ENCODE data around the gene DIAPH2.

DIAPH2 gene

GRCh38 chrX:97490656-97491055 is 806.0 kb downstream of the DIAPH2 start:
- Histone ChIP-seq H3K79me2 (ENCODE audit: insufficient read depth, low read length) (no peaks in the 10 kb centered on the region), H3F3A (ENCODE audit: low read depth) (no peaks in the 10 kb centered on the region), H3K4me3 (ENCODE audit: low read length, poor library complexity, severe bottlenecking) (no peak overlapping the region), H3K4me1 (ENCODE audit: insufficient read depth, low read length, poor library complexity, severe bottlenecking) (no peaks in the 10 kb centered on the region), H3K36me3 (ENCODE audit: insufficient read depth, low read length) (no peaks in the 10 kb centered on the region), H4K20me1 (ENCODE audit: insufficient read depth, low read length, poor library complexity, severe bottlenecking) (no peaks in the 10 kb centered on the region), H3K9me3 (ENCODE audit: insufficient read depth, low read depth, low read length) (no peaks in the 10 kb centered on the region), H3K9me2 (replicated peaks; ENCODE audit: low read depth, low read length) (no peaks in the 10 kb centered on the region), H3K9ac (ENCODE audit: low read depth, low read length, poor library complexity, severe bottlenecking) (no peak overlapping the region), H2AFZ (ENCODE audit: low read length) (no peak overlapping the region), H3K4me2 (ENCODE audit: low read depth, low read length, poor library complexity, severe bottlenecking) (no peak overlapping the region), H3K27me3 (ENCODE audit: insufficient read depth, low read length, poor library complexity, severe bottlenecking) (no peaks in the 10 kb centered on the region)
- TF ChIP-seq EZH2phosphoT487 (IDR thresholded peaks at IDR 0.05; ENCODE audit: borderline replicate concordance) (no peak), CTCF (conservative IDR thresholded peaks at IDR 0.05; ENCODE audit: low read length) (no peak)

- Histone ChIP-seq H3K9ac (ENCODE audit: low read depth, low read length, poor library complexity, severe bottlenecking) (no peak overlapping the region), H3K27me3 (ENCODE audit: insufficient read depth, low read length, poor library complexity, severe bottlenecking) (no peaks in the 10 kb centered on the region), H3K9me2 (replicated peaks; ENCODE audit: low read depth, low read length) (no peaks in the 10 kb centered on the region), H2AFZ (ENCODE audit: low read length) (no peak overlapping the region), H3K4me3 (ENCODE audit: low read length, poor library complexity, severe bottlenecking) (no peak overlapping the region), H3F3A (ENCODE audit: low read depth) (no peaks in the 10 kb centered on the region), H4K20me1 (ENCODE audit: insufficient read depth, low read length, poor library complexity, severe bottlenecking) (no peaks in the 10 kb centered on the region), H3K9me3 (ENCODE audit: insufficient read depth, low read depth, low read length) (no peaks in the 10 kb centered on the region), H3K36me3 (ENCODE audit: insufficient read depth, low read length) (no peaks in the 10 kb centered on the region), H3K79me2 (ENCODE audit: insufficient read depth, low read length) (no peaks in the 10 kb centered on the region), H3K4me2 (ENCODE audit: low read depth, low read length, poor library complexity, severe bottlenecking) (no peak overlapping the region), H3K4me1 (ENCODE audit: insufficient read depth, low read length, poor library complexity, severe bottlenecking) (no peaks in the 10 kb centered on the region)
- TF ChIP-seq CTCF (conservative IDR thresholded peaks at IDR 0.05; ENCODE audit: low read length) (no peak), EZH2phosphoT487 (IDR thresholded peaks at IDR 0.05; ENCODE audit: borderline replicate concordance) (no peak)
Observed at GRCh38 chrX:97494756-97495372, 810.2 kb downstream of the DIAPH2 start.

GRCh38 chrX:97498093-97498492 is 813.5 kb downstream of the DIAPH2 start:
- H3K9me3 ChIP-seq (ENCODE audit: insufficient read depth, low read depth, low read length) = no peaks in the 10 kb centered on the region
- no peaks in the 10 kb centered on the region for H3K4me1 ChIP-seq (ENCODE audit: insufficient read depth, low read length, poor library complexity, severe bottlenecking)
- no peaks in the 10 kb centered on the region for H3K9me2 ChIP-seq (replicated peaks; ENCODE audit: low read depth, low read length)
- H3K4me3 ChIP-seq (ENCODE audit: low read length, poor library complexity, severe bottlenecking) = no peak overlapping the region
- H3K4me2 ChIP-seq (ENCODE audit: low read depth, low read length, poor library complexity, severe bottlenecking) = no peak overlapping the region
- no peak overlapping the region for H3K9ac ChIP-seq (ENCODE audit: low read depth, low read length, poor library complexity, severe bottlenecking)
- no peaks in the 10 kb centered on the region for H3F3A ChIP-seq (ENCODE audit: low read depth)
- no peaks in the 10 kb centered on the region for H4K20me1 ChIP-seq (ENCODE audit: insufficient read depth, low read length, poor library complexity, severe bottlenecking)
- H3K27me3 ChIP-seq (ENCODE audit: insufficient read depth, low read length, poor library complexity, severe bottlenecking) = no peaks in the 10 kb centered on the region
- H2AFZ ChIP-seq (ENCODE audit: low read length) = no peak overlapping the region
- TF ChIP-seq CTCF (conservative IDR thresholded peaks at IDR 0.05; ENCODE audit: low read length) (no peak), EZH2phosphoT487 (IDR thresholded peaks at IDR 0.05; ENCODE audit: borderline replicate concordance) (no peak)
- H3K36me3 ChIP-seq (ENCODE audit: insufficient read depth, low read length) = no peaks in the 10 kb centered on the region
- H3K79me2 ChIP-seq (ENCODE audit: insufficient read depth, low read length) = no peaks in the 10 kb centered on the region
